Chondrocyte (in vitro differentiated cells): ENCODE measurements around the gene CAPN15. TPM values are rescaled to one million over a fixed set of nuclear protein-coding genes. Genes with fewer than 3 reads are reported as not detected.

Experiments used
- DNase-seq: peaks from one replicate; pipeline ENCODE4 v3.0.0; 2021; ENCODE audit warnings: mixed read lengths, low spot score
- H3K27ac Mint-ChIP-seq: one replicate; pipeline ENCODE4 v1.8.0; 2021; ENCODE audit warnings: mild to moderate bottlenecking, moderate library complexity, mixed read lengths; ENCODE audit not compliant: unreplicated experiment
- H3K27me3 Mint-ChIP-seq: 2 replicates; pipeline ENCODE4 v1.8.0; 2021; ENCODE audit warnings: low read depth, mixed read lengths
- H3K36me3 Mint-ChIP-seq: 2 replicates; pipeline ENCODE4 v1.8.0; 2021; ENCODE audit warnings: low read depth, mixed read lengths
- H3K4me1 Mint-ChIP-seq: 2 replicates; pipeline ENCODE4 v1.8.0; 2021; ENCODE audit warnings: low read depth, mild to moderate bottlenecking, mixed read lengths
- H3K4me3 Mint-ChIP-seq: one replicate; pipeline ENCODE4 v1.8.0; 2021; ENCODE audit warnings: mild to moderate bottlenecking, moderate library complexity, mixed read lengths; ENCODE audit not compliant: unreplicated experiment
- H3K9me3 Mint-ChIP-seq: 2 replicates; pipeline ENCODE4 v1.8.0; 2021; ENCODE audit warnings: low read depth, mixed read lengths
- CTCF ChIP-seq: fragments of 200-600 bp; sonication (generic); IDR thresholded peaks from 2 replicates; pipeline ENCODE4 v1.5.0; 2021; ENCODE audit warnings: antibody characterized with exemption, mild to moderate bottlenecking, moderate library complexity
- total RNA-seq: library from RNA; stranded (reverse); gene quantifications from 3 replicates; pipeline ENCODE4 v1.2.1, GENCODE V29; 2021

CAPN15 gene
- total RNA-seq, 1 donor from 2014 or later: 28.8 TPM

GRCh38 chr16:531494-532125, 4.1 kb downstream of the CAPN15 start:
- H3K4me1 Mint-ChIP-seq: peaks cover 35% of the 10 kb centered on the region
- no peak for TF ChIP-seq CTCF
- H3K9me3 Mint-ChIP-seq: no peaks in the 10 kb centered on the region
- no peak for DNase-seq
- H3K27me3 Mint-ChIP-seq: no peaks in the 10 kb centered on the region
- no peak overlapping the region for H3K4me3 Mint-ChIP-seq
- H3K36me3 Mint-ChIP-seq: no peaks in the 10 kb centered on the region
- no peak overlapping the region for H3K27ac Mint-ChIP-seq

GRCh38 chr16:533391-534123, 6.0 kb downstream of the CAPN15 start:
- Mint-ChIP-seq H3K4me3 (no peak overlapping the region), H3K27me3 (no peaks in the 10 kb centered on the region), H3K27ac (peak overlapping the region; percentile 32), H3K9me3 (no peaks in the 10 kb centered on the region), H3K36me3 (no peaks in the 10 kb centered on the region), H3K4me1 (peaks cover 32% of the 10 kb centered on the region)
- DNase-seq: no peak
- no peak for TF ChIP-seq CTCF

- no peak for DNase-seq
- Mint-ChIP-seq H3K4me1 (peaks cover 31% of the 10 kb centered on the region), H3K27me3 (no peaks in the 10 kb centered on the region), H3K4me3 (no peak overlapping the region), H3K36me3 (no peaks in the 10 kb centered on the region), H3K9me3 (no peaks in the 10 kb centered on the region), H3K27ac (no peak overlapping the region)
- no peak for TF ChIP-seq CTCF
Observed at GRCh38 chr16:534135-534534, 6.6 kb downstream of the CAPN15 start.

- H3K9me3 Mint-ChIP-seq: no peaks in the 10 kb centered on the region
- no peaks in the 10 kb centered on the region for H3K27me3 Mint-ChIP-seq
- no peak for TF ChIP-seq CTCF
- DNase-seq: no peak
- no peak overlapping the region for H3K4me3 Mint-ChIP-seq
- H3K36me3 Mint-ChIP-seq: no peaks in the 10 kb centered on the region
- H3K27ac Mint-ChIP-seq: peak overlapping the region; percentile 91
- peaks cover 28% of the 10 kb centered on the region for H3K4me1 Mint-ChIP-seq
Observed at GRCh38 chr16:534856-535445, 7.4 kb downstream of the CAPN15 start.

- TF ChIP-seq CTCF: peak; percentile 26
- DNase-seq: no peak
- Mint-ChIP-seq H3K27ac (peak overlapping the region; percentile 91), H3K4me3 (no peak overlapping the region), H3K9me3 (no peaks in the 10 kb centered on the region), H3K27me3 (no peaks in the 10 kb centered on the region), H3K4me1 (peaks cover 23% of the 10 kb centered on the region), H3K36me3 (no peaks in the 10 kb centered on the region)
Observed at GRCh38 chr16:535446-536405, 8.2 kb downstream of the CAPN15 start.
